Activated CD8-positive, alpha-beta memory T cell treated with anti-CD3 and anti-CD28 coated beads for 24 hours (primary cell): ENCODE data around the gene RGS14.
"Not testable (repeated sequence)": the region's sequence is repeated elsewhere in the genome, so short reads cannot be mapped to it uniquely, and the experiment has no call there.

Experiments used
- DNase-seq: peaks from one replicate; pipeline ENCODE4 v3.0.0-alpha.2; 2020

Gene RGS14

DNA sequence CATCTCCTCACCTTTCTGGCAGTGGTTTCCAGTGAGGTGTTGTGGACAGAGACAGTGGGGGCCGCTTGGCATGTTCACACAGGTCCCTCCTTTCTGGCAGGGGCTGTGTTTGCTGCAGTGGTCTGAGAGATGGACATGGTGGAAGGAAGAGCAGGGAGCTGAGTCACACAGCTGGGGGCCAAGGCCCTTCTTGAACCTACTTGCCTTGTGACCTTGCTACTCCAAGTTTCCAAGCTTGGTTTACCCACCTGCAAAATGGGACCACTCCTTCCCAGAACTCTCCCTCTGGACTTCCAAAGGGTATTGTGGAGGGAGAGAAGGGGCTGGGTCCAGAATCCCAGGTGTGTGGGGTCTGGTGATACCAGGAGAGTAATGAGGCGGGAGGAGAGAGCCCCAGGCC lies 47.6 kb downstream of the RGS14 start:
- no peak for DNase-seq

- no peak for DNase-seq
Observed at GRCh38 chr5:177405805-177406204, 48.1 kb downstream of the RGS14 start.

GRCh38 chr5:177409043-177409801 lies 51.5 kb downstream of the RGS14 start, which contains the start of gene F12:
F12 (minus strand) TSS chr5:177409564; CDS start chr5:177409527, 37 bp downstream.
- no peak for DNase-seq

DNA sequence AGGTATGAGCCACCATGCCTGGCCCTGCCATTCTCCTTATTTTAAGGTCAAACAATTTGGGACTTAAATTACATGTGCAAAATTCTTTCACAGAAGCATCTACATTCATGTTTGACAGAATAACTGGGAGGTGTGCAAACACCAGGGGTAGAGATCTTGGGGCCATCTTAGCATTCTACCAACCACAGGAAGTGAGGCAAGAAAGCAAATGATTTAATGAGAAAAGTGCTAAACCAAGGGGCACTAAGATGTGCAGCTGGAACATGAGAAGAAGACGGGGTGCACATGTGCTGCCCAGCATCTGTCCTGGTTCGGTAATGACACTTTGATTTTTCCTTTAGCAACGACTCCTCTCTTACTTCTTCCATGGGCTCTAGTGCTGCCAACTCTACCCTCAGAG lies 52.9 kb downstream of the RGS14 start:
- no peak for DNase-seq

DNA sequence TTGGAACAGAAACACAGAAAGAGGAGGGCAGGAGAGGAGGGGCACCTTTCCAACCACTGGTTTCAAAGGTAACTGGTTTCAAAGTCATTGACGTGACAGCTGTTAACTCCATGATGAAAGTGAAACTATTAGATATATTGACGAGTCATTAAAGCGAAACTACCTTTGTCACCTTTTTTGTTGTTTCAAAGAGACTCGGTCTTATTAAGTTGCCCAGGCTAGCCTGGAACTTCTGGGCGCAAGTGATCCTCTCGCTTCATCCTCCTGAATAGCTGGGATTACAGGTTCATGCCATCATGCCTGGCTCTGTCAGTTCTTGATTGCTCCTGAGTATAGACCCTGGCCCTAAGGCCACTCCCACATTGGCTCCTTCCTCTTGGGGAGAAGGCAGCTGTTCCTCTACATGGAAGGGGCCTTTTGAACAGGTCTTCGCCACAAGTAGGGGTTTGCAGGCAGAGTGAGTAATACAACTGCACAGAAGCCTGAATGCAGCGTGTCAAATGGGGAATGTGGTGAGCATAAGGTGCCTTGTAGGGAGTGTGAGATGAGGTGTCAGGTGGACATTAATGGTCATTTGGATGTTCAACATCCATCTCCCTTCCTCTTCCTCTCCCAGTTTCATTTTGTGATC lies 55.0 kb downstream of the RGS14 start:
- DNase-seq = no peak

DNA sequence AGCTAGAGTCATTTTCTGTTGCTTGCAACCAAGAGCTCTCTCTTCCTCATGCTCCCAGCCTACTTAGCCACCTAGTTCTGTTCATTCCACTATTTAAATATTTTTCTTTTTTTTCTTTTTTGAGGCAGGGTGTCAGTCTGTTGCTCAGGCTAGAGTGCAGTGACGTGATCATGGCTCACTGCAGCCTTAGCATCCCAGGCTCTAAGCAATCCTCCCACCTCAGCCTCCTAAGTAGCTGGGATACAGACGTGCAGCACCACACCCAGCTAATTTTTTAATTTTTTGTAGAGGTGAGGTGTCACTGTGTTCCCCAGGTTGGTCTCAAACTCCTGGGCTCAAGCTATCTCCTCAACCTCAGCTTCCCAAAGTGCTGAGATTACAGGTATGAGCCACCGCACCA lies 56.8 kb downstream of the RGS14 start:
- DNase-seq = no peak

DNA sequence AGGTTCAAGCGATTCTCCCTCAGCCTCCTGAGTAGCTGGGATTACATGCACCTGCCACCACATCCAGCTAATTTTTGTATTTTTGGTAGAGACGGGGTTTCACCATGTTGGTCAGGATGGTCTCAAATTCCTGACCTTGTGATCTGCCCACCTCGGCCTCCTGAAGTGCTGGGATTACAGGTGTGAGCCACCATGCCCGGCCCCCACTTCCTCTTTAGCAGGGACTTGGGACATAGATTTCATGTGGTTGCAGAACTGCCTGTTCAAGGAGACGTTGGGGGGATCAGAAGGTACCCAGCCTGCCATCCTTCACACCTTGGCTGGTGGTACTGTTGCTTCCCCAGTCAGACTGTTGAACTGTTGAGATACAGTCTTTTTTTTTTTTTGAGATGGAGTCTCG lies 59.4 kb downstream of the RGS14 start:
- DNase-seq = not testable (repeated sequence)

- DNase-seq = no peak
Observed at GRCh38 chr5:177419046-177419445, 61.3 kb downstream of the RGS14 start.

- DNase-seq = not testable (repeated sequence)
Observed at GRCh38 chr5:177420472-177420871, 62.7 kb downstream of the RGS14 start.

GRCh38 chr5:177421062-177421798 lies 63.5 kb downstream of the RGS14 start:
- no peak for DNase-seq
